GM23338 (cell line): ENCODE data around the gene APBA2. TPM values are rescaled to one million over a fixed set of nuclear protein-coding genes. Genes with fewer than 3 reads are reported as not detected.

Source experiments
- ATAC-seq: fragments of 200-7000 bp; cut with Tn5 transposase; 3 replicates; pipeline ENCODE4 v1.9.1; 2020
- DNase-seq: peaks from one replicate; pipeline ENCODE4 v3.0.0-alpha.2; 2015; ENCODE audit warnings: low spot score
- H2AFZ ChIP-seq: fragments of 200-600 bp; sonication (generic); 2 replicates; pipeline ENCODE4 v1.8.0; 2016; ENCODE audit warnings: antibody characterized with exemption, mild to moderate bottlenecking, moderate library complexity
- H3F3A ChIP-seq: fragments of 200-600 bp; sonication (generic); replicated peaks from 2 replicates; pipeline ENCODE4 v1.8.0; 2017; ENCODE audit warnings: antibody characterized with exemption, mixed run types, low read depth
- H3K27ac ChIP-seq: fragments of 200-600 bp; sonication (generic); 2 replicates; pipeline ENCODE4 v1.6.1; 2016; ENCODE audit warnings: low read depth
- H3K27me3 ChIP-seq: fragments of 200-600 bp; sonication (generic); 2 replicates; pipeline ENCODE4 v1.8.0; 2016; ENCODE audit warnings: mild to moderate bottlenecking, mixed run types, moderate library complexity; ENCODE audit not compliant: insufficient read depth
- H3K36me3 ChIP-seq: fragments of 200-600 bp; sonication (generic); 2 replicates; pipeline ENCODE4 v1.8.0; 2016; ENCODE audit warnings: mild to moderate bottlenecking; ENCODE audit not compliant: insufficient read depth
- H3K4me1 ChIP-seq: fragments of 200-600 bp; sonication (generic); 2 replicates; pipeline ENCODE4 v1.8.0; 2016; ENCODE audit warnings: mild to moderate bottlenecking, moderate library complexity; ENCODE audit not compliant: insufficient read depth
- H3K4me2 ChIP-seq: fragments of 200-600 bp; sonication (generic); 2 replicates; pipeline ENCODE4 v1.7.1; 2017; ENCODE audit warnings: mixed run types
- H3K4me3 ChIP-seq: fragments of 200-600 bp; sonication (generic); 2 replicates; pipeline ENCODE4 v1.6.1; 2016; ENCODE audit warnings: mixed run types
- H3K79me2 ChIP-seq: fragments of 200-600 bp; sonication (generic); replicated peaks from 2 replicates; pipeline ENCODE4 v1.8.0; 2017; ENCODE audit warnings: mild to moderate bottlenecking; ENCODE audit not compliant: insufficient read depth
- H3K9me2 ChIP-seq: fragments of 200-600 bp; sonication (generic); 2 replicates; pipeline ENCODE4 v1.8.0; 2017; ENCODE audit not compliant: insufficient read depth
- H4K20me1 ChIP-seq: fragments of 200-600 bp; sonication (generic); replicated peaks from 2 replicates; pipeline ENCODE4 v1.8.0; 2017; ENCODE audit warnings: mild to moderate bottlenecking; ENCODE audit not compliant: insufficient read depth
- H3K27ac Mint-ChIP-seq: 2 replicates; pipeline ENCODE4 v1.8.0; 2020; ENCODE audit warnings: inconsistent platforms, mild to moderate bottlenecking, moderate library complexity, mixed read lengths
- H3K27me3 Mint-ChIP-seq: 3 replicates; pipeline ENCODE4 v1.8.0; 2022; ENCODE audit warnings: low read depth, mild to moderate bottlenecking, moderate library complexity, mixed read lengths, inconsistent platforms; ENCODE audit not compliant: insufficient read depth, poor library complexity
- H3K36me3 Mint-ChIP-seq: 3 replicates; pipeline ENCODE4 v1.8.0; 2021; ENCODE audit warnings: low read depth, mild to moderate bottlenecking, inconsistent platforms, moderate library complexity, mixed read lengths
- H3K4me1 Mint-ChIP-seq: 3 replicates; pipeline ENCODE4 v1.8.0; 2020; ENCODE audit warnings: mild to moderate bottlenecking, inconsistent platforms, mixed read lengths
- H3K4me3 Mint-ChIP-seq: 3 replicates; pipeline ENCODE4 v1.8.0; 2021; ENCODE audit warnings: moderate library complexity, mild to moderate bottlenecking, inconsistent platforms, mixed read lengths
- H3K9me3 Mint-ChIP-seq: 3 replicates; pipeline ENCODE4 v1.8.0; 2020; ENCODE audit warnings: moderate library complexity, mild to moderate bottlenecking, inconsistent platforms, mixed read lengths
- CREB1 ChIP-seq: fragments of 250-450 bp; sonication (Bioruptor Pico); IDR thresholded peaks from 2 replicates; pipeline ENCODE4 v1.5.0; 2020; ENCODE audit warnings: low read depth, mild to moderate bottlenecking, moderate library complexity
- EZH2 ChIP-seq: fragments of 200-600 bp; sonication (generic); IDR thresholded peaks from one replicate; pipeline ENCODE4 v1.8.0; 2017; ENCODE audit warnings: antibody characterized with exemption, mild to moderate bottlenecking, low read depth; ENCODE audit not compliant: unreplicated experiment
- EZH2phosphoT487 ChIP-seq: fragments of 200-600 bp; sonication (generic); IDR thresholded peaks from one replicate; pipeline ENCODE4 v1.8.1; 2018; ENCODE audit warnings: antibody characterized with exemption; ENCODE audit not compliant: unreplicated experiment
- JUNB ChIP-seq: IDR thresholded peaks from one replicate; pipeline ENCODE4 v1.6.1; 2016; ENCODE audit warnings: antibody characterized with exemption; ENCODE audit not compliant: unreplicated experiment
- NANOG ChIP-seq: IDR thresholded peaks from 2 replicates; pipeline ENCODE4 v1.6.1; 2016; ENCODE audit warnings: antibody characterized with exemption, borderline replicate concordance
- ZNF114 ChIP-seq: fragments of 250-450 bp; sonication (Bioruptor Pico); IDR thresholded peaks from 2 replicates; pipeline ENCODE4 v1.5.0; 2020; ENCODE audit warnings: mild to moderate bottlenecking, moderate library complexity
- ZNF331 ChIP-seq: fragments of 250-450 bp; sonication (Bioruptor Pico); IDR thresholded peaks from 2 replicates; pipeline ENCODE4 v1.5.0; 2020; ENCODE audit warnings: low read depth, mild to moderate bottlenecking, moderate library complexity
- polyA plus RNA-seq: library from polyadenylated mRNA; unstranded; fragments of >200 nt; fragmentation: Nextera tagmentation; extraction: Ambion mirVana; gene quantifications from 2 replicates; pipeline ENCODE4 v1.2.1, GENCODE V29; 2016
- total RNA-seq: library from RNA; depleted of rRNA; stranded (reverse); fragments of >200 nt; shearing (Covaris generic); gene quantifications from 2 replicates; pipeline ENCODE4 v1.2.3, GENCODE V29; 2014
- TF ChIP-seq, protein P1 (sequence below): fragments of 250-450 bp; sonication (Bioruptor Pico); IDR thresholded peaks from 2 replicates; pipeline ENCODE4 v1.5.0; 2020; ENCODE audit warnings: mild to moderate bottlenecking, moderate library complexity
- TF ChIP-seq, protein P2 (sequence below): IDR thresholded peaks from 2 replicates; pipeline ENCODE4 v1.6.1; 2016; ENCODE audit warnings: antibody characterized with exemption
- TF ChIP-seq, protein P3 (sequence below), 2 experiments: fragments of 200-600 bp in 1 of 2; sonication (generic) in 1 of 2; conservative IDR thresholded peaks; 2 replicates each; pipeline versions ENCODE4 v1.5.1 to v1.6.1; 2016 to 2017; ENCODE audit warnings: antibody characterized with exemption in 2 of 2, low read depth in 2 of 2, mild to moderate bottlenecking in 2 of 2, moderate library complexity in 1 of 2
- TF ChIP-seq, protein P4 (sequence below): IDR thresholded peaks from one replicate; pipeline ENCODE4 v1.6.1; 2018; ENCODE audit warnings: antibody characterized with exemption; ENCODE audit not compliant: unreplicated experiment

APBA2 gene
- total and polyA plus RNA-seq, 2 experiments from 2014 or later, result 5.9 to 24.7 TPM

DNA sequence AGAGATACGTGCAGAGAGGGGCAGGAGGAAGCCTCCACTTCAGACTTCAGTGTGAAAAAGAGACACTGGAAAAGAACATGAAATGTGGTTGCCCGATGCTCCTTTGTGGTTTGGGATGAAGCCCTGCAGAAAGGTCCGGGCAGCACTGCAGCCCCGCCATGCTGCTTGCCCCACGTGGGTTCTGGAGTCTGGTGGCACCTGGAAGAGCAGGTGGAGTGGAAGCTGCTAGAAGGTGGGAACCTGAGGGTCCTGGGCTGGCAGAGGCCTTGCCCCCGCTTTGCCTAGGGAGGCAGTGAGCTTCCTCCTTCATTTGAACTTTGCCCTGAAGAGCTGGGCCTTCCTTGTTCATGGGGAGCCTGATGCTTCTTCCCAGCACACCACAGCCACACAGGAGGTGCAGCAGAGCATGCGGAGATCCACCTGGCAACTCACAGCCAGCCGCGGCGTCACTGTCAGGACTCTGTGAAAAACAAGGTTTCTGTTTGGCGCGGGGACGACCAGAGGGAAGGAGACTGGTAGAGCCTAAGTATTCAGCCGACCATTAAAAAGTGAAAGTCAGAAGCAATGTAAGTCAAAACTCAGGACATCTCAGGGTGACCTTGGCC lies 59.0 kb downstream of the APBA2 start:
- Mint-ChIP-seq H3K9me3 (peaks cover 13% of the 10 kb centered on the region), H3K4me3 (no peak overlapping the region), H3K36me3 (peaks cover 30% of the 10 kb centered on the region), H3K27ac (no peak overlapping the region), H3K4me1 (peaks cover 9% of the 10 kb centered on the region), H3K27me3 (peaks cover 5% of the 10 kb centered on the region)
- no peak overlapping the region for H3K4me3 ChIP-seq
- no peak for DNase-seq
- H3K9me2 ChIP-seq, result no peaks in the 10 kb centered on the region
- TF ChIP-seq ZNF114 (CRISPR knock-in tag) (no peak), CREB1 (no peak), JUNB (no peak), EZH2phosphoT487 (no peak), ZNF331 (CRISPR knock-in tag) (no peak), NANOG (no peak), EZH2 (no peak)
- TF ChIP-seq, protein P1, sequence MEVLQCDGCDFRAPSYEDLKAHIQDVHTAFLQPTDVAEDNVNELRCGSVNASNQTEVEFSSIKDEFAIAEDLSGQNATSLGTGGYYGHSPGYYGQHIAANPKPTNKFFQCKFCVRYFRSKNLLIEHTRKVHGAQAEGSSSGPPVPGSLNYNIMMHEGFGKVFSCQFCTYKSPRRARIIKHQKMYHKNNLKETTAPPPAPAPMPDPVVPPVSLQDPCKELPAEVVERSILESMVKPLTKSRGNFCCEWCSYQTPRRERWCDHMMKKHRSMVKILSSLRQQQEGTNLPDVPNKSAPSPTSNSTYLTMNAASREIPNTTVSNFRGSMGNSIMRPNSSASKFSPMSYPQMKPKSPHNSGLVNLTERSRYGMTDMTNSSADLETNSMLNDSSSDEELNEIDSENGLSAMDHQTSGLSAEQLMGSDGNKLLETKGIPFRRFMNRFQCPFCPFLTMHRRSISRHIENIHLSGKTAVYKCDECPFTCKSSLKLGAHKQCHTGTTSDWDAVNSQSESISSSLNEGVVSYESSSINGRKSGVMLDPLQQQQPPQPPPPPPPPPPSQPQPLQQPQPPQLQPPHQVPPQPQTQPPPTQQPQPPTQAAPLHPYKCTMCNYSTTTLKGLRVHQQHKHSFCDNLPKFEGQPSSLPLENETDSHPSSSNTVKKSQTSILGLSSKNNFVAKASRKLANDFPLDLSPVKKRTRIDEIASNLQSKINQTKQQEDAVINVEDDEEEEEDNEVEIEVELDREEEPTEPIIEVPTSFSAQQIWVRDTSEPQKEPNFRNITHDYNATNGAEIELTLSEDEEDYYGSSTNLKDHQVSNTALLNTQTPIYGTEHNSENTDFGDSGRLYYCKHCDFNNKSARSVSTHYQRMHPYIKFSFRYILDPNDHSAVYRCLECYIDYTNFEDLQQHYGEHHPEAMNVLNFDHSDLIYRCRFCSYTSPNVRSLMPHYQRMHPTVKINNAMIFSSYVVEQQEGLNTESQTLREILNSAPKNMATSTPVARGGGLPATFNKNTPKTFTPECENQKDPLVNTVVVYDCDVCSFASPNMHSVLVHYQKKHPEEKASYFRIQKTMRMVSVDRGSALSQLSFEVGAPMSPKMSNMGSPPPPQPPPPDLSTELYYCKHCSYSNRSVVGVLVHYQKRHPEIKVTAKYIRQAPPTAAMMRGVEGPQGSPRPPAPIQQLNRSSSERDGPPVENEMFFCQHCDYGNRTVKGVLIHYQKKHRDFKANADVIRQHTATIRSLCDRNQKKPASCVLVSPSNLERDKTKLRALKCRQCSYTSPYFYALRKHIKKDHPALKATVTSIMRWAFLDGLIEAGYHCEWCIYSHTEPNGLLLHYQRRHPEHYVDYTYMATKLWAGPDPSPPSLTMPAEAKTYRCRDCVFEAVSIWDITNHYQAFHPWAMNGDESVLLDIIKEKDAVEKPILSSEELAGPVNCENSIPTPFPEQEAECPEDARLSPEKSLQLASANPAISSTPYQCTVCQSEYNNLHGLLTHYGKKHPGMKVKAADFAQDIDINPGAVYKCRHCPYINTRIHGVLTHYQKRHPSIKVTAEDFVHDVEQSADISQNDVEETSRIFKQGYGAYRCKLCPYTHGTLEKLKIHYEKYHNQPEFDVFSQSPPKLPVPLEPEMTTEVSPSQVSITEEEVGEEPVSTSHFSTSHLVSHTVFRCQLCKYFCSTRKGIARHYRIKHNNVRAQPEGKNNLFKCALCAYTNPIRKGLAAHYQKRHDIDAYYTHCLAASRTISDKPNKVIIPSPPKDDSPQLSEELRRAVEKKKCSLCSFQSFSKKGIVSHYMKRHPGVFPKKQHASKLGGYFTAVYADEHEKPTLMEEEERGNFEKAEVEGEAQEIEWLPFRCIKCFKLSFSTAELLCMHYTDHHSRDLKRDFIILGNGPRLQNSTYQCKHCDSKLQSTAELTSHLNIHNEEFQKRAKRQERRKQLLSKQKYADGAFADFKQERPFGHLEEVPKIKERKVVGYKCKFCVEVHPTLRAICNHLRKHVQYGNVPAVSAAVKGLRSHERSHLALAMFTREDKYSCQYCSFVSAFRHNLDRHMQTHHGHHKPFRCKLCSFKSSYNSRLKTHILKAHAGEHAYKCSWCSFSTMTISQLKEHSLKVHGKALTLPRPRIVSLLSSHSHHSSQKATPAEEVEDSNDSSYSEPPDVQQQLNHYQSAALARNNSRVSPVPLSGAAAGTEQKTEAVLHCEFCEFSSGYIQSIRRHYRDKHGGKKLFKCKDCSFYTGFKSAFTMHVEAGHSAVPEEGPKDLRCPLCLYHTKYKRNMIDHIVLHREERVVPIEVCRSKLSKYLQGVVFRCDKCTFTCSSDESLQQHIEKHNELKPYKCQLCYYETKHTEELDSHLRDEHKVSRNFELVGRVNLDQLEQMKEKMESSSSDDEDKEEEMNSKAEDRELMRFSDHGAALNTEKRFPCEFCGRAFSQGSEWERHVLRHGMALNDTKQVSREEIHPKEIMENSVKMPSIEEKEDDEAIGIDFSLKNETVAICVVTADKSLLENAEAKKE (CRISPR knock-in tag), result no peak
- TF ChIP-seq, protein P2, sequence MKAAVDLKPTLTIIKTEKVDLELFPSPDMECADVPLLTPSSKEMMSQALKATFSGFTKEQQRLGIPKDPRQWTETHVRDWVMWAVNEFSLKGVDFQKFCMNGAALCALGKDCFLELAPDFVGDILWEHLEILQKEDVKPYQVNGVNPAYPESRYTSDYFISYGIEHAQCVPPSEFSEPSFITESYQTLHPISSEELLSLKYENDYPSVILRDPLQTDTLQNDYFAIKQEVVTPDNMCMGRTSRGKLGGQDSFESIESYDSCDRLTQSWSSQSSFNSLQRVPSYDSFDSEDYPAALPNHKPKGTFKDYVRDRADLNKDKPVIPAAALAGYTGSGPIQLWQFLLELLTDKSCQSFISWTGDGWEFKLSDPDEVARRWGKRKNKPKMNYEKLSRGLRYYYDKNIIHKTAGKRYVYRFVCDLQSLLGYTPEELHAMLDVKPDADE, result no peak
- TF ChIP-seq, protein P3, sequence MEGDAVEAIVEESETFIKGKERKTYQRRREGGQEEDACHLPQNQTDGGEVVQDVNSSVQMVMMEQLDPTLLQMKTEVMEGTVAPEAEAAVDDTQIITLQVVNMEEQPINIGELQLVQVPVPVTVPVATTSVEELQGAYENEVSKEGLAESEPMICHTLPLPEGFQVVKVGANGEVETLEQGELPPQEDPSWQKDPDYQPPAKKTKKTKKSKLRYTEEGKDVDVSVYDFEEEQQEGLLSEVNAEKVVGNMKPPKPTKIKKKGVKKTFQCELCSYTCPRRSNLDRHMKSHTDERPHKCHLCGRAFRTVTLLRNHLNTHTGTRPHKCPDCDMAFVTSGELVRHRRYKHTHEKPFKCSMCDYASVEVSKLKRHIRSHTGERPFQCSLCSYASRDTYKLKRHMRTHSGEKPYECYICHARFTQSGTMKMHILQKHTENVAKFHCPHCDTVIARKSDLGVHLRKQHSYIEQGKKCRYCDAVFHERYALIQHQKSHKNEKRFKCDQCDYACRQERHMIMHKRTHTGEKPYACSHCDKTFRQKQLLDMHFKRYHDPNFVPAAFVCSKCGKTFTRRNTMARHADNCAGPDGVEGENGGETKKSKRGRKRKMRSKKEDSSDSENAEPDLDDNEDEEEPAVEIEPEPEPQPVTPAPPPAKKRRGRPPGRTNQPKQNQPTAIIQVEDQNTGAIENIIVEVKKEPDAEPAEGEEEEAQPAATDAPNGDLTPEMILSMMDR (conservative IDR thresholded peaks at IDR 0.05; ENCODE audit: low read depth in 2 of 2), result no peak
- TF ChIP-seq, protein P4, sequence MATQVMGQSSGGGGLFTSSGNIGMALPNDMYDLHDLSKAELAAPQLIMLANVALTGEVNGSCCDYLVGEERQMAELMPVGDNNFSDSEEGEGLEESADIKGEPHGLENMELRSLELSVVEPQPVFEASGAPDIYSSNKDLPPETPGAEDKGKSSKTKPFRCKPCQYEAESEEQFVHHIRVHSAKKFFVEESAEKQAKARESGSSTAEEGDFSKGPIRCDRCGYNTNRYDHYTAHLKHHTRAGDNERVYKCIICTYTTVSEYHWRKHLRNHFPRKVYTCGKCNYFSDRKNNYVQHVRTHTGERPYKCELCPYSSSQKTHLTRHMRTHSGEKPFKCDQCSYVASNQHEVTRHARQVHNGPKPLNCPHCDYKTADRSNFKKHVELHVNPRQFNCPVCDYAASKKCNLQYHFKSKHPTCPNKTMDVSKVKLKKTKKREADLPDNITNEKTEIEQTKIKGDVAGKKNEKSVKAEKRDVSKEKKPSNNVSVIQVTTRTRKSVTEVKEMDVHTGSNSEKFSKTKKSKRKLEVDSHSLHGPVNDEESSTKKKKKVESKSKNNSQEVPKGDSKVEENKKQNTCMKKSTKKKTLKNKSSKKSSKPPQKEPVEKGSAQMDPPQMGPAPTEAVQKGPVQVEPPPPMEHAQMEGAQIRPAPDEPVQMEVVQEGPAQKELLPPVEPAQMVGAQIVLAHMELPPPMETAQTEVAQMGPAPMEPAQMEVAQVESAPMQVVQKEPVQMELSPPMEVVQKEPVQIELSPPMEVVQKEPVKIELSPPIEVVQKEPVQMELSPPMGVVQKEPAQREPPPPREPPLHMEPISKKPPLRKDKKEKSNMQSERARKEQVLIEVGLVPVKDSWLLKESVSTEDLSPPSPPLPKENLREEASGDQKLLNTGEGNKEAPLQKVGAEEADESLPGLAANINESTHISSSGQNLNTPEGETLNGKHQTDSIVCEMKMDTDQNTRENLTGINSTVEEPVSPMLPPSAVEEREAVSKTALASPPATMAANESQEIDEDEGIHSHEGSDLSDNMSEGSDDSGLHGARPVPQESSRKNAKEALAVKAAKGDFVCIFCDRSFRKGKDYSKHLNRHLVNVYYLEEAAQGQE, result no peak
- no peak for ATAC-seq
- H3K27me3 ChIP-seq, result no peaks in the 10 kb centered on the region
- H3F3A ChIP-seq, result no peaks in the 10 kb centered on the region
- H4K20me1 ChIP-seq, result no peaks in the 10 kb centered on the region
- H3K79me2 ChIP-seq, result no peaks in the 10 kb centered on the region
- H3K27ac ChIP-seq, result no peak overlapping the region
- H3K4me2 ChIP-seq, result no peak overlapping the region
- H3K4me1 ChIP-seq, result no peaks in the 10 kb centered on the region
- H3K36me3 ChIP-seq, result no peaks in the 10 kb centered on the region
- no peak overlapping the region for H2AFZ ChIP-seq
